ENCODE measurements around the gene FBXO30. TPM values are rescaled to one million over a fixed set of nuclear protein-coding genes. Genes with fewer than 3 reads are reported as not detected.

FBXO30 gene
- total and polyA plus RNA-seq, 2 donors, result 2.6 to 5.7 TPM

- no peaks in the 10 kb centered on the region for H3K9me3 ChIP-seq (ENCODE audit: control insufficient read depth in 2 of 2, insufficient read depth in 1 of 2, low read length in 1 of 2)
- H3K27me3 ChIP-seq (ENCODE audit: control insufficient read depth in 2 of 2, insufficient read depth in 1 of 2, low read length in 1 of 2), result no peaks in the 10 kb centered on the region
- 96% methylated on average over 2 of the region's 2 CpGs for WGBS
- H3K4me3 ChIP-seq (ENCODE audit: low read length in 2 of 2), result no peak overlapping the region
- H3K36me3 ChIP-seq (ENCODE audit: control insufficient read depth in 2 of 2, insufficient read depth in 2 of 2, low read length in 1 of 2), result no peaks in the 10 kb centered on the region
- H3K4me1 ChIP-seq (ENCODE audit: control insufficient read depth in 2 of 2, insufficient read depth in 2 of 2, low read length in 2 of 2), result no peaks in the 10 kb centered on the region
- DNase-seq (ENCODE audit: low read depth in 6 of 9, low spot score in 9 of 9), result no peak
- no peak overlapping the region for H3K27ac ChIP-seq (ENCODE audit: low read depth in 1 of 2, low read length in 1 of 2)
Measured at GRCh38 chr6:145829102-145829501, 14.5 kb upstream of the FBXO30 start.

GRCh38 chr6:145824344-145824743 lies 9.7 kb upstream of the FBXO30 start:
- Histone ChIP-seq H3K36me3 (ENCODE audit: control insufficient read depth in 2 of 2, insufficient read depth in 2 of 2, low read length in 1 of 2) (peaks cover 0 to 4% of the 10 kb centered on the region in 2 donors), H3K4me3 (ENCODE audit: low read length in 2 of 2) (no peak overlapping the region), H3K27ac (ENCODE audit: low read depth in 1 of 2, low read length in 1 of 2) (no peak overlapping the region), H3K4me1 (ENCODE audit: control insufficient read depth in 2 of 2, insufficient read depth in 2 of 2, low read length in 2 of 2) (no peaks in the 10 kb centered on the region), H3K27me3 (ENCODE audit: control insufficient read depth in 2 of 2, insufficient read depth in 1 of 2, low read length in 1 of 2) (no peaks in the 10 kb centered on the region), H3K9me3 (ENCODE audit: control insufficient read depth in 2 of 2, insufficient read depth in 1 of 2, low read length in 1 of 2) (no peaks in the 10 kb centered on the region)
- no peak for DNase-seq (ENCODE audit: low read depth in 6 of 9, low spot score in 9 of 9)
- 95% methylated on average over 3 of the region's 3 CpGs for WGBS

DNA sequence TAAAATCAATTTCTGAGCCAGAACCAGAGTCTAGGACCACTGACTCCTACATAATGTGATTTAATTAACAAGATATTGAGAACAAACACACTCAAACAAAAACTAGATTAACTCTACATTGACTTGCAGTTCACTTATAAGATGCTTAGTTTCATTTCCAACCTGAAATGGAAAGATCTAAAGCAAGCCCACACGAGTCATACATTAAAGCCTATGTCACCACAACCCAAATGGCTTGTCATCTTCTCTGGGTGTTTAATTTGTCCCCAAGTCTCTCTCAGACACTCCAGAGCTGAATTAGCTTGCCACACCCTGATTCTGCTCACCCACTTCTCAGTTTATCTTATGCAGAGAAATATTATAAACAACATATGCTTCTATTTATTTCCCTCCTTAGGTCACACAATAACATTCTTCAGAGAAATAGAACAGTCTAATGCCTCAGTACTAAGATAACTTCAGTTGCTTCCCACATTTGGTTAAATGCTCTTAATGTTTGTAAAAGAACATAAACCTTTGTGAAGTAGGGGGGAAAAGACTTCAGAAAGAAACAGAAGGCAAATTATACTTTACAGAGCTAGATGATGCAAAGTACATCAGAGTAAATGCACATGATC lies 8.8 kb upstream of the FBXO30 start:
- 67% methylated on average over 1 of the region's 1 CpG for WGBS
- no peak for DNase-seq (ENCODE audit: low read depth in 6 of 9, low spot score in 9 of 9)

DNA sequence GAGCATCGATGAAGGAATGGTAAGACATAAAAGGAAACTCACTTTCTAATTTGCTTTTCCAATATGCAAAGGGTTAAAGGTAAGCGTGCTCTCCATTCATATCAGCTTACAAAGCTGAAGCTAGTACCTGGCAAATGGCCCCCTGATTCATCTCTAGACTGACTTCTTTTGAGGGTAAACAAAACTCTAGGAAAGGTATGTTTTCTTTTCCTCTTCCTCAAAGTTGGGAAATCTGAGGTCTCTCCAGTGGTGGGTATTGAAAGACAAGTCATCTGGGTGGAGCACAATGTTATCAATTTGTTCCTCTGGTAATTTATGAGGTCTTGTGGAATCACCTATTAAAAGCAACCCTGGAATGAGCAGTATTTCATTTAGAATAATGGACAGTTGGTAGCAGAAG lies 7.9 kb upstream of the FBXO30 start:
- peaks cover 0 to 4% of the 10 kb centered on the region in 2 donors for H3K36me3 ChIP-seq (ENCODE audit: control insufficient read depth in 2 of 2, insufficient read depth in 2 of 2, low read length in 1 of 2)
- 93% methylated on average over 2 of the region's 2 CpGs for WGBS

More for the DNA sequence above, 8.8 kb upstream of the FBXO30 start:
- Histone ChIP-seq H3K4me3 (ENCODE audit: low read length in 2 of 2) (no peak overlapping the region), H3K9me3 (ENCODE audit: control insufficient read depth in 2 of 2, insufficient read depth in 1 of 2, low read length in 1 of 2) (no peaks in the 10 kb centered on the region), H3K36me3 (ENCODE audit: control insufficient read depth in 2 of 2, insufficient read depth in 2 of 2, low read length in 1 of 2) (peaks cover 0 to 4% of the 10 kb centered on the region in 2 donors), H3K27me3 (ENCODE audit: control insufficient read depth in 2 of 2, insufficient read depth in 1 of 2, low read length in 1 of 2) (no peaks in the 10 kb centered on the region), H3K4me1 (ENCODE audit: control insufficient read depth in 2 of 2, insufficient read depth in 2 of 2, low read length in 2 of 2) (no peaks in the 10 kb centered on the region), H3K27ac (ENCODE audit: low read depth in 1 of 2, low read length in 1 of 2) (no peak overlapping the region)

DNA sequence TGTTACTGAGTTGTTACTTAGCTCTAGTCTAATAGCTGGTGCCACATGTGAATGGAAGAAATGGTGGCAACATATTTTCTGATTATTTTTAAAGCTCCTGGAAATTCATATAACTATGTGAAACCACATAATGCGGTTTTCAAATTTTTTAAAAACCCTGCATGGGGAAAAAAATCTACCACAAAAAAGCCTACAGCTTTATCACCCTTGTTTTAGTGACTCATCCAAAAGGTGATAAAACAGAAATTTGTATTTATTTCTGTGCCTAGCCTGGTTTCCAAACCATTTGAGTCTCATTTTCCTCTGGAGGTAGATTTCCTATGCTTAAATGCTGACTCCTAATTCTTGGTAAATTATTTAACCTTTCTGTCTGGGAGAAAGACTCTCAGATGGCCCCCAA lies 5.4 kb upstream of the FBXO30 start:
- H3K27ac ChIP-seq (ENCODE audit: low read depth in 1 of 2, low read length in 1 of 2), result no peak overlapping the region
- no peaks in the 10 kb centered on the region for H3K9me3 ChIP-seq (ENCODE audit: control insufficient read depth in 2 of 2, insufficient read depth in 1 of 2, low read length in 1 of 2)
- H3K27me3 ChIP-seq (ENCODE audit: control insufficient read depth in 2 of 2, insufficient read depth in 1 of 2, low read length in 1 of 2), result no peaks in the 10 kb centered on the region
- peaks cover 0 to 4% of the 10 kb centered on the region in 2 donors for H3K36me3 ChIP-seq (ENCODE audit: control insufficient read depth in 2 of 2, insufficient read depth in 2 of 2, low read length in 1 of 2)
- 92% methylated on average over 1 of the region's 1 CpG for WGBS
- DNase-seq (ENCODE audit: low read depth in 6 of 9, low spot score in 9 of 9), result no peak
- H3K4me1 ChIP-seq (ENCODE audit: control insufficient read depth in 2 of 2, insufficient read depth in 2 of 2, low read length in 2 of 2), result peaks cover 0 to 7% of the 10 kb centered on the region in 2 donors
- no peak overlapping the region for H3K4me3 ChIP-seq (ENCODE audit: low read length in 2 of 2)

More for the DNA sequence above, 7.9 kb upstream of the FBXO30 start:
- no peak for DNase-seq (ENCODE audit: low read depth in 6 of 9, low spot score in 9 of 9)
- H3K27me3 ChIP-seq (ENCODE audit: control insufficient read depth in 2 of 2, insufficient read depth in 1 of 2, low read length in 1 of 2), result no peaks in the 10 kb centered on the region
- H3K4me1 ChIP-seq (ENCODE audit: control insufficient read depth in 2 of 2, insufficient read depth in 2 of 2, low read length in 2 of 2), result no peaks in the 10 kb centered on the region
- H3K4me3 ChIP-seq (ENCODE audit: low read length in 2 of 2), result no peak overlapping the region
- H3K27ac ChIP-seq (ENCODE audit: low read depth in 1 of 2, low read length in 1 of 2), result no peak overlapping the region
- no peaks in the 10 kb centered on the region for H3K9me3 ChIP-seq (ENCODE audit: control insufficient read depth in 2 of 2, insufficient read depth in 1 of 2, low read length in 1 of 2)

DNA sequence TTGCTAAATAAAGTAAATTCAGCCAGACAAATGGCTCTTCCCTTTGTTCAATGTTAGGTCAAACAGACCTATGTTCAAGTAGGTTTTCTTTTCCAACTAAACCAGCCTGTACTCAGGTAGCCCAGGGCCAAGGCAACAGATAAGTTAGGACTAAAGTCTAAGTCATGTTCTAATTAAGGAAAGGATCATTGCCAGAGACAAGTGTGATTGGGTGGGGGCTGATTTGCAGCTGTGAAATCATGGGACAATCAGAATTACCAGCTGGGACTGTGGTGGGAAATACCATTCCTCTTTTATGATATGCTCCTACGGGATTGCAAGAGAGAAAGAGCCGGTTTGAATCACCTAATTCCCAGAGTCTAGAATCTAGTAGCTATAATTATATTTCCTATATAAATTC lies 4.2 kb upstream of the FBXO30 start:
- DNase-seq (ENCODE audit: low read depth in 6 of 9, low spot score in 9 of 9), result no peak
- Histone ChIP-seq H3K27ac (ENCODE audit: low read depth in 1 of 2, low read length in 1 of 2) (no peak overlapping the region), H3K4me1 (ENCODE audit: control insufficient read depth in 2 of 2, insufficient read depth in 2 of 2, low read length in 2 of 2) (peaks cover 0 to 7% of the 10 kb centered on the region in 2 donors), H3K9me3 (ENCODE audit: control insufficient read depth in 2 of 2, insufficient read depth in 1 of 2, low read length in 1 of 2) (no peaks in the 10 kb centered on the region), H3K27me3 (ENCODE audit: control insufficient read depth in 2 of 2, insufficient read depth in 1 of 2, low read length in 1 of 2) (no peaks in the 10 kb centered on the region), H3K4me3 (ENCODE audit: low read length in 2 of 2) (no peak overlapping the region), H3K36me3 (ENCODE audit: control insufficient read depth in 2 of 2, insufficient read depth in 2 of 2, low read length in 1 of 2) (peaks cover 0 to 4% of the 10 kb centered on the region in 2 donors)
- WGBS, result 97% methylated on average over 2 of the region's 2 CpGs

GRCh38 chr6:145816392-145816791 lies 1.8 kb upstream of the FBXO30 start:
- WGBS, result 98% methylated on average over 8 of the region's 8 CpGs
- DNase-seq (ENCODE audit: low read depth in 6 of 9, low spot score in 9 of 9), result no peak
- Histone ChIP-seq H3K9me3 (ENCODE audit: control insufficient read depth in 2 of 2, insufficient read depth in 1 of 2, low read length in 1 of 2) (no peaks in the 10 kb centered on the region), H3K27ac (ENCODE audit: low read depth in 1 of 2, low read length in 1 of 2) (no peak overlapping the region), H3K4me3 (ENCODE audit: low read length in 2 of 2) (no peak overlapping the region), H3K27me3 (ENCODE audit: control insufficient read depth in 2 of 2, insufficient read depth in 1 of 2, low read length in 1 of 2) (no peaks in the 10 kb centered on the region), H3K36me3 (ENCODE audit: control insufficient read depth in 2 of 2, insufficient read depth in 2 of 2, low read length in 1 of 2) (peaks cover 0 to 4% of the 10 kb centered on the region in 2 donors), H3K4me1 (ENCODE audit: control insufficient read depth in 2 of 2, insufficient read depth in 2 of 2, low read length in 2 of 2) (peaks cover 0 to 7% of the 10 kb centered on the region in 2 donors)

DNA sequence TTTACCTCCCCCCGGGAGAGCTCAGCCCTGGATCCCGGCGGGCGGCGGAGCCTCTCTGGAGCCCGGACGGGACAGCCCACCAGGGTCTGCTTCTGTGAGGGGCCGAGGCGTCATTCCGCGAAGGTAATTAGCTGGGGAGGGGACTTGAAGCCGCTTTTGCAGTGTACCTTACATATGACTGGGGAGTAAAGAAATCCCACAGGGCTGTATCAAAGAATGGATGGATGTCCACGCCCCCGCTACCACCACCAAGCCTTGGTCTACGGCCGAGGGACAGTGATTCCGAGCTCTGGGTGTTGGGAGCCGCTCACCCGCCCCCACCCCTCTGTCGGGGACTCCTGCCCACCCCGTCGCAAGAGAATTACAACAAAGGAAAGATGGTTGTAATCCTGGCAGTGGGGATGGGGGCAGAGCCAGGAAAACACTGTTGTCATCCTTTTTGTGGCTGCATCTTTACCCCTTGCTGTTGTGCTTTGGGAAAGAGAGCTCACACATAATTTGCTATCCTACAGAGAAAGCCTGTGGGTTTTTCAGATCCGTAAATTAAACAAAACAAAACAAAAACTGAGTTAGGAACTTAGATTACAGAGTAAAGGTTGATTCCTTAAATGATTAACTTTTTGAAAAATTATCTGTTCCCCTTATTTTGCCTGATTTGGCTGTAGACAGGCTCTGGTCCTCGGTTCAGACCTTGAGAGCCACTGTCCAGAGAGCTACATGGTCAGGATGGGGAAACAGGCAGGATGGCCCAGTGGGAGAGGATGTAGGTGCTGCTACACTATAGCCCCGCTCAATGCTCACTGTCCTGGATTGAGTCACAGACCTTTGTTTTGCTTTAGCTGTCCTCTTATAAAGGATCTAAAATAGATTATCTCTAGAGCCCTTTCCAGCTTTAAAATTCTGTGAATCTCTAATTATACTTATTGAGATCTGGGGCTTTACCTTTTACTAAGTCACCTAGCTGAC lies 997 bp upstream of the FBXO30 start:
- 10% methylated on average over 25 of the region's 25 CpGs for WGBS
- H3K9me3 ChIP-seq (ENCODE audit: control insufficient read depth in 2 of 2, insufficient read depth in 1 of 2, low read length in 1 of 2), result no peaks in the 10 kb centered on the region

GRCh38 chr6:145814035-145814500 lies 527 bp downstream of the FBXO30 start:
- under 1% methylated on average over 33 of the region's 33 CpGs for WGBS
- Histone ChIP-seq H3K4me3 (ENCODE audit: low read length in 2 of 2) (peak overlapping the region; percentile 86 to 95), H3K27ac (ENCODE audit: low read depth in 1 of 2, low read length in 1 of 2) (peak overlapping the region; percentile 32 to 94), H3K27me3 (ENCODE audit: control insufficient read depth in 2 of 2, insufficient read depth in 1 of 2, low read length in 1 of 2) (no peaks in the 10 kb centered on the region), H3K9me3 (ENCODE audit: control insufficient read depth in 2 of 2, insufficient read depth in 1 of 2, low read length in 1 of 2) (no peaks in the 10 kb centered on the region), H3K36me3 (ENCODE audit: control insufficient read depth in 2 of 2, insufficient read depth in 2 of 2, low read length in 1 of 2) (no peaks in the 10 kb centered on the region), H3K4me1 (ENCODE audit: control insufficient read depth in 2 of 2, insufficient read depth in 2 of 2, low read length in 2 of 2) (peaks cover 0 to 7% of the 10 kb centered on the region in 2 donors)
- DNase-seq (ENCODE audit: low read depth in 6 of 9, low spot score in 9 of 9), result peak in 7 of 9 donors; percentile 18 to 59 (median 25)

More for the DNA sequence above, 997 bp upstream of the FBXO30 start:
- Histone ChIP-seq H3K27ac (ENCODE audit: low read depth in 1 of 2, low read length in 1 of 2) (peak overlapping the region; percentile 91 to 94), H3K27me3 (ENCODE audit: control insufficient read depth in 2 of 2, insufficient read depth in 1 of 2, low read length in 1 of 2) (no peaks in the 10 kb centered on the region), H3K4me3 (ENCODE audit: low read length in 2 of 2) (peak overlapping the region; percentile 86 to 95), H3K36me3 (ENCODE audit: control insufficient read depth in 2 of 2, insufficient read depth in 2 of 2, low read length in 1 of 2) (no peaks in the 10 kb centered on the region), H3K4me1 (ENCODE audit: control insufficient read depth in 2 of 2, insufficient read depth in 2 of 2, low read length in 2 of 2) (peaks cover 0 to 7% of the 10 kb centered on the region in 2 donors)
- peak in 2 of 9 donors; percentile 27 to 30 for DNase-seq (ENCODE audit: low read depth in 6 of 9, low spot score in 9 of 9)

All from thymus (tissue), 11 donors.